SK-N-SH treated with all-trans-retinoic acid at 6 μM for 48 hours (cell line): ENCODE data around the gene ANXA11.
"Not testable (repeated sequence)": the region's sequence is repeated elsewhere in the genome, so short reads cannot be mapped to it uniquely, and the experiment has no call there.

Experiments
- ATAC-seq: fragments of 200-7000 bp; cut with Tn5 transposase; 3 replicates; pipeline ENCODE4 v1.9.1; 2020; ENCODE audit warnings: mild to moderate bottlenecking, moderate library complexity
- ARNTL ChIP-seq: fragments of 450-650 bp; formaldehyde crosslinking; IDR thresholded peaks from 2 replicates; pipeline ENCODE4 v1.5.0; 2020; ENCODE audit warnings: low read depth, mild to moderate bottlenecking, moderate library complexity, borderline replicate concordance
- CSDC2 ChIP-seq: fragments of 250-450 bp; sonication (Bioruptor Pico); IDR thresholded peaks from 2 replicates; pipeline ENCODE4 v1.5.0; 2020; ENCODE audit warnings: mild to moderate bottlenecking, moderate library complexity
- ESRRG ChIP-seq: fragments of 250-450 bp; sonication (Bioruptor Pico); IDR thresholded peaks from 2 replicates; pipeline ENCODE4 v1.6.1; 2021; ENCODE audit warnings: mild to moderate bottlenecking
- GLIS3 ChIP-seq: fragments of 250-450 bp; sonication (Bioruptor Pico); IDR thresholded peaks from 2 replicates; pipeline ENCODE4 v1.5.0; 2020; ENCODE audit warnings: mild to moderate bottlenecking, moderate library complexity
- ISL1 ChIP-seq: fragments of 250-450 bp; sonication (Bioruptor Pico); IDR thresholded peaks from 2 replicates; pipeline ENCODE4 v2.1.2; 2022; ENCODE audit warnings: mild to moderate bottlenecking, moderate library complexity
- RARB ChIP-seq: fragments of 250-450 bp; sonication (Bioruptor Pico); IDR thresholded peaks from 2 replicates; pipeline ENCODE4 v1.8.0; 2021; ENCODE audit warnings: mild to moderate bottlenecking, moderate library complexity
- TCF4 ChIP-seq: fragments of 250-450 bp; sonication (Bioruptor Pico); IDR thresholded peaks from 2 replicates; pipeline ENCODE4 v1.8.0; 2021; ENCODE audit warnings: mild to moderate bottlenecking, moderate library complexity, borderline replicate concordance
- TSHZ2 ChIP-seq: fragments of 250-450 bp; sonication (Bioruptor Pico); IDR thresholded peaks from 2 replicates; pipeline ENCODE4 v1.5.0; 2020; ENCODE audit warnings: mild to moderate bottlenecking, moderate library complexity
- ZC3H10 ChIP-seq: fragments of 250-450 bp; sonication (Bioruptor Pico); IDR thresholded peaks from 2 replicates; pipeline ENCODE4 v1.5.1; 2021; ENCODE audit warnings: mild to moderate bottlenecking, moderate library complexity
- ZFP3 ChIP-seq: fragments of 250-450 bp; sonication (Bioruptor Pico); IDR thresholded peaks from 2 replicates; pipeline ENCODE4 v1.5.0; 2020; ENCODE audit warnings: mild to moderate bottlenecking, moderate library complexity
- ZNF70 ChIP-seq: fragments of 450-650 bp; formaldehyde crosslinking; IDR thresholded peaks from 2 replicates; pipeline ENCODE4 v1.5.0; 2020; ENCODE audit warnings: mild to moderate bottlenecking, moderate library complexity
- TF ChIP-seq, protein P1 (sequence below): fragments of 250-450 bp; sonication (Bioruptor Pico); IDR thresholded peaks from 2 replicates; pipeline ENCODE4 v1.5.1; 2020; ENCODE audit warnings: low read depth, mild to moderate bottlenecking, moderate library complexity
- TF ChIP-seq, protein P2 (sequence below): fragments of 250-450 bp; sonication (Bioruptor Pico); IDR thresholded peaks from 2 replicates; pipeline ENCODE4 v1.8.0; 2021; ENCODE audit warnings: low read depth, mild to moderate bottlenecking, moderate library complexity, borderline replicate concordance

ANXA11 gene

GRCh38 chr10:80202934-80203834 lies 2.2 kb downstream of the ANXA11 start:
- TF ChIP-seq, protein P1, sequence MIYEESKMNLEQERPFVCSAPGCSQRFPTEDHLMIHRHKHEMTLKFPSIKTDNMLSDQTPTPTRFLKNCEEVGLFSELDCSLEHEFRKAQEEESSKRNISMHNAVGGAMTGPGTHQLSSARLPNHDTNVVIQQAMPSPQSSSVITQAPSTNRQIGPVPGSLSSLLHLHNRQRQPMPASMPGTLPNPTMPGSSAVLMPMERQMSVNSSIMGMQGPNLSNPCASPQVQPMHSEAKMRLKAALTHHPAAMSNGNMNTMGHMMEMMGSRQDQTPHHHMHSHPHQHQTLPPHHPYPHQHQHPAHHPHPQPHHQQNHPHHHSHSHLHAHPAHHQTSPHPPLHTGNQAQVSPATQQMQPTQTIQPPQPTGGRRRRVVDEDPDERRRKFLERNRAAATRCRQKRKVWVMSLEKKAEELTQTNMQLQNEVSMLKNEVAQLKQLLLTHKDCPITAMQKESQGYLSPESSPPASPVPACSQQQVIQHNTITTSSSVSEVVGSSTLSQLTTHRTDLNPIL = no peak
- no peak for TF ChIP-seq TCF4 (CRISPR knock-in tag)
- TF ChIP-seq TSHZ2 (CRISPR knock-in tag) = no peak
- 0 out of 2 replicates have a peak, but pooled peaks have one; percentile 10 for TF ChIP-seq ISL1 (CRISPR knock-in tag)
- TF ChIP-seq, protein P2, sequence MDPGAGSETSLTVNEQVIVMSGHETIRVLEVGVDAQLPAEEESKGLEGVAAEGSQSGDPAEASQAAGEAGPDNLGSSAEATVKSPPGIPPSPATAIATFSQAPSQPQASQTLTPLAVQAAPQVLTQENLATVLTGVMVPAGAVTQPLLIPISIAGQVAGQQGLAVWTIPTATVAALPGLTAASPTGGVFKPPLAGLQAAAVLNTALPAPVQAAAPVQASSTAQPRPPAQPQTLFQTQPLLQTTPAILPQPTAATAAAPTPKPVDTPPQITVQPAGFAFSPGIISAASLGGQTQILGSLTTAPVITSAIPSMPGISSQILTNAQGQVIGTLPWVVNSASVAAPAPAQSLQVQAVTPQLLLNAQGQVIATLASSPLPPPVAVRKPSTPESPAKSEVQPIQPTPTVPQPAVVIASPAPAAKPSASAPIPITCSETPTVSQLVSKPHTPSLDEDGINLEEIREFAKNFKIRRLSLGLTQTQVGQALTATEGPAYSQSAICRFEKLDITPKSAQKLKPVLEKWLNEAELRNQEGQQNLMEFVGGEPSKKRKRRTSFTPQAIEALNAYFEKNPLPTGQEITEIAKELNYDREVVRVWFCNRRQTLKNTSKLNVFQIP (CRISPR knock-in tag) = no peak
- TF ChIP-seq CSDC2 (CRISPR knock-in tag) = 0 out of 2 replicates have a peak, but pooled peaks have one; percentile 48
- no peak for TF ChIP-seq RARB (CRISPR knock-in tag)
- no peak for TF ChIP-seq ZC3H10 (CRISPR knock-in tag)
- peak; percentile 70 for ATAC-seq

- ATAC-seq = not testable (repeated sequence)
These were observed 2.8 kb downstream of the ANXA11 start for GRCh38 chr10:80202530-80202929.

- TF ChIP-seq GLIS3 (CRISPR knock-in tag) (no peak), ZC3H10 (CRISPR knock-in tag) (no peak), ISL1 (CRISPR knock-in tag) (no peak), TSHZ2 (CRISPR knock-in tag) (no peak), ARNTL (CRISPR knock-in tag) (no peak), ZNF70 (CRISPR knock-in tag) (no peak), ZFP3 (CRISPR knock-in tag) (no peak), ESRRG (CRISPR knock-in tag) (no peak)
- TF ChIP-seq, protein P2 (CRISPR knock-in tag) = no peak
- no peak for ATAC-seq
These were observed 3.7 kb downstream of the ANXA11 start for GRCh38 chr10:80201608-80202141.

DNA sequence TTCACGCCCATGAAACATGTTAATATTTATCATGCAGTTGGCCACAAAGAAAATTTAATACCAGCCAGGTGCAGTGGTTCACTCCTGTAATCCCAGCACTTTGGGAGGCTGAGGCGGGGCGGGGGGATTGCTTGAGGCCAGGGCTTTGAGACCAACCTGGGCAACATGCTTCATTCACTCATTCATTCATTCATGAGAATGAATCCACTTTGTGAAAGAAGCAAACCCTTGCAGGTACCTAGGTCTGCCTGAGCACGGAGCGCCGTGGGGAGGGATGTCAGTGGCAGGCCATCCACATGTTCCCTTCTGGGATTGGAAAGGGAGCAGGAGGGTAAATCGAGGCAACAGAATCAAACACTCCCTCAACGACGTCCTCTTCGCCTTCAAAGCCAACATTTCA lies 4.7 kb downstream of the ANXA11 start:
- TF ChIP-seq RARB (CRISPR knock-in tag) = no peak
- ATAC-seq = no peak
